ENCODE results near the gene FAM219A.

Gene FAM219A

DNA sequence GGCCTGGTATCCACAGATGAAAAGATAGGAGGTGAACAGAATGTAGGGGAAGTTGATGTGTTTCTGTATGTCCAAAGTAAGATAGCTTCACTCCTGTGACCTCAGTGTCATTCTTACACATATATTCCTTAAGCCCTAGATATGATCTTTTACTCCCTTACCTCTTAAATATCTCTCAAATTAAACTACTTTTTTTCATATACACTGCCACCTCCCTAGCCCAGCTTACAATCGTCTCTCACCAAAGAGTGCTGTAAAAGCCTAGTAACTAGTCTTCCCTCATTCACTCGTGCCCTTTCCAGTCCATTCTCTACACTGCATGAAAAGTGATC lies 5.5 kb upstream of the FAM219A start:
- Histone ChIP-seq H3K9me3 (ENCODE audit: control insufficient read depth, insufficient read depth, low read depth, low read length) (no peaks in the 10 kb centered on the region), H3K36me3 (ENCODE audit: control insufficient read depth in 2 of 2, insufficient read depth in 1 of 2, low read length in 2 of 2) (no peaks in the 10 kb centered on the region), H3K4me1 (ENCODE audit: control insufficient read depth, insufficient read depth, low read length) (peaks cover 1% of the 10 kb centered on the region; the same call in 1 of the 2 replicates), H3K27ac (ENCODE audit: extremely low read depth, low read depth, low read length) (no peak overlapping the region), H3K4me3 (ENCODE audit: low read depth, low read length) (no peak overlapping the region)
- TF ChIP-seq ZNF843 (tag by site-specific recombination; IDR thresholded peaks at IDR 0.05) (no peak), ZNF132 (tag by site-specific recombination; IDR thresholded peaks at IDR 0.05; ENCODE audit: borderline replicate concordance) (no peak), ZNF23 (tag by site-specific recombination; IDR thresholded peaks at IDR 0.05; ENCODE audit: borderline replicate concordance) (no peak), SP7 (tag by site-specific recombination; IDR thresholded peaks at IDR 0.05) (peak; percentile 2; the same call in 1 of the 2 replicates)
- TF ChIP-seq, protein P1, sequence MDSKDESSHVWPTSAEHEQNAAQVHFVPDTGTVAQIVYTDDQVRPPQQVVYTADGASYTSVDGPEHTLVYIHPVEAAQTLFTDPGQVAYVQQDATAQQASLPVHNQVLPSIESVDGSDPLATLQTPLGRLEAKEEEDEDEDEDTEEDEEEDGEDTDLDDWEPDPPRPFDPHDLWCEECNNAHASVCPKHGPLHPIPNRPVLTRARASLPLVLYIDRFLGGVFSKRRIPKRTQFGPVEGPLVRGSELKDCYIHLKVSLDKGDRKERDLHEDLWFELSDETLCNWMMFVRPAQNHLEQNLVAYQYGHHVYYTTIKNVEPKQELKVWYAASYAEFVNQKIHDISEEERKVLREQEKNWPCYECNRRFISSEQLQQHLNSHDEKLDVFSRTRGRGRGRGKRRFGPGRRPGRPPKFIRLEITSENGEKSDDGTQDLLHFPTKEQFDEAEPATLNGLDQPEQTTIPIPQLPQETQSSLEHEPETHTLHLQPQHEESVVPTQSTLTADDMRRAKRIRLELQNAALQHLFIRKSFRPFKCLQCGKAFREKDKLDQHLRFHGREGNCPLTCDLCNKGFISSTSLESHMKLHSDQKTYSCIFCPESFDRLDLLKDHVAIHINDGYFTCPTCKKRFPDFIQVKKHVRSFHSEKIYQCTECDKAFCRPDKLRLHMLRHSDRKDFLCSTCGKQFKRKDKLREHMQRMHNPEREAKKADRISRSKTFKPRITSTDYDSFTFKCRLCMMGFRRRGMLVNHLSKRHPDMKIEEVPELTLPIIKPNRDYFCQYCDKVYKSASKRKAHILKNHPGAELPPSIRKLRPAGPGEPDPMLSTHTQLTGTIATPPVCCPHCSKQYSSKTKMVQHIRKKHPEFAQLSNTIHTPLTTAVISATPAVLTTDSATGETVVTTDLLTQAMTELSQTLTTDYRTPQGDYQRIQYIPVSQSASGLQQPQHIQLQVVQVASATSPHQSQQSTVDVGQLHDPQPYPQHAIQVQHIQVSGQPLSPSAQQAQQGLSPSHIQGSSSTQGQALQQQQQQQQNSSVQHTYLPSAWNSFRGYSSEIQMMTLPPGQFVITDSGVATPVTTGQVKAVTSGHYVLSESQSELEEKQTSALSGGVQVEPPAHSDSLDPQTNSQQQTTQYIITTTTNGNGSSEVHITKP (tag by site-specific recombination; IDR thresholded peaks at IDR 0.05), result peak; percentile 97
- ChIA-PET CTCF (interaction anchor here (2.8 to 3.0 kb wide), 2 partner anchors 37 to 60 kb away, joined by 16 read pairs; no protein-coding TSS in a partner anchor), POLR2A (no interaction called here)

DNA sequence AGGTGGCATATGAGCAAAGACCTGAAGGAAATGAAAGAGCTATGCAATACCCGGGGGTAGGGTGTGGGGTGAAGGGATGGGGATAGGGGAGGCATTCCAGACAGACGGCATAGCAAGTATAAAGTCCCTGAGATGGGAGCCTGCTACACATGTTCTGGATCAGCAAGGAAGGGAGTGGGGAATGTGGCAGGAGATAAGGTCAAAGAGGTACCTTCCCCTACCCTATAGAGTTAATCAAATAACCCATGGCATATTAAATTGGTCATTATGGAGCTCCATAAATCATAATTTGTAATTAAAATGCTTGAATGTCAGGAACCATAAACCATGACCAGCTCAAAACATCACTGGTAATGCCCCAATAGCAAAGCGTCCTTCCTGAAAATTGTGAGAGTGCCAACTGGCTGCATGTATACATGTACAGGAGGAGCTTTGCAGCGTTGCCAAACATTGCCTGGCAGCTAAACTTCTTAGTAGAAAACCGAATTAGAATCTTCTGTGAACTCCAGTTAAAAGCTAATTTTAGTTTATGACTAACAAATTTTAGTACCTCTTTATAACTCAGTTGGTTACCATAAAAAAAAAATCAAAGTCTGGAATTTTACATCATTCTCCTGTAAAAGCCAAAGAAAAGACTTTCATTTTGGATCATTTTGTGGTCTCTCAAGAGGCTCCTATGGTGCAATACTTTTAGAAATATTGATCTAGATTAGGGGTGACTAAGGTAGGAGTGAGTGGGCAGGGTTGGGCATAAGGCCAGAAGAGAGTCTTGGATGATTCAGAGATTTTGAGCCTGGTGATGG lies 4.9 kb upstream of the FAM219A start:
- Histone ChIP-seq H3K9me3 (ENCODE audit: control insufficient read depth, insufficient read depth, low read depth, low read length) (no peaks in the 10 kb centered on the region), H3K4me1 (ENCODE audit: control insufficient read depth, insufficient read depth, low read length) (peaks cover 2% of the 10 kb centered on the region; the same call in 1 of the 2 replicates), H3K27ac (ENCODE audit: extremely low read depth, low read depth, low read length) (no peak overlapping the region), H3K4me3 (ENCODE audit: low read depth, low read length) (no peak overlapping the region), H3K36me3 (ENCODE audit: control insufficient read depth in 2 of 2, insufficient read depth in 1 of 2, low read length in 2 of 2) (no peaks in the 10 kb centered on the region)
- POLR2A ChIA-PET, result no interaction called here
- CTCF ChIA-PET, result interaction anchor here (0.6 to 3.0 kb wide), 5 partner anchors 32 to 390 kb away, joined by 3 to 16 read pairs (median 4); no protein-coding TSS in a partner anchor
- TF ChIP-seq ZBTB20 (tag by site-specific recombination; IDR thresholded peaks at IDR 0.05) (no peak), ZNF366 (tag by site-specific recombination; conservative IDR thresholded peaks at IDR 0.05) (peak; percentile 44), ZFHX2 (tag by site-specific recombination; conservative IDR thresholded peaks at IDR 0.05) (peak; percentile 66), KLF8 (tag by site-specific recombination; IDR thresholded peaks at IDR 0.05) (no peak), ZNF202 (tag by site-specific recombination; IDR thresholded peaks at IDR 0.05; ENCODE audit: borderline replicate concordance) (no peak), ZNF121 (tag by site-specific recombination; IDR thresholded peaks at IDR 0.05) (no peak), SP7 (tag by site-specific recombination; IDR thresholded peaks at IDR 0.05) (peak; percentile 32; the same call in 1 of the 2 replicates), INSM2 (tag by site-specific recombination; IDR thresholded peaks at IDR 0.05) (no peak), ZNF114 (tag by site-specific recombination; IDR thresholded peaks at IDR 0.05) (no peak), ZNF704 (tag by site-specific recombination; IDR thresholded peaks at IDR 0.05) (no peak), ZBTB21 (tag by site-specific recombination; IDR thresholded peaks at IDR 0.05) (peak; percentile 50; the same call in 1 of the 2 replicates), ZNF335 (tag by site-specific recombination; conservative IDR thresholded peaks at IDR 0.05) (peak; percentile 35; the same call in 1 of the 2 replicates), ZBTB17 (tag by site-specific recombination; IDR thresholded peaks at IDR 0.05) (no peak)
- TF ChIP-seq, protein P2, sequence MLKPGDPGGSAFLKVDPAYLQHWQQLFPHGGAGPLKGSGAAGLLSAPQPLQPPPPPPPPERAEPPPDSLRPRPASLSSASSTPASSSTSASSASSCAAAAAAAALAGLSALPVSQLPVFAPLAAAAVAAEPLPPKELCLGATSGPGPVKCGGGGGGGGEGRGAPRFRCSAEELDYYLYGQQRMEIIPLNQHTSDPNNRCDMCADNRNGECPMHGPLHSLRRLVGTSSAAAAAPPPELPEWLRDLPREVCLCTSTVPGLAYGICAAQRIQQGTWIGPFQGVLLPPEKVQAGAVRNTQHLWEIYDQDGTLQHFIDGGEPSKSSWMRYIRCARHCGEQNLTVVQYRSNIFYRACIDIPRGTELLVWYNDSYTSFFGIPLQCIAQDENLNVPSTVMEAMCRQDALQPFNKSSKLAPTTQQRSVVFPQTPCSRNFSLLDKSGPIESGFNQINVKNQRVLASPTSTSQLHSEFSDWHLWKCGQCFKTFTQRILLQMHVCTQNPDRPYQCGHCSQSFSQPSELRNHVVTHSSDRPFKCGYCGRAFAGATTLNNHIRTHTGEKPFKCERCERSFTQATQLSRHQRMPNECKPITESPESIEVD (tag by site-specific recombination; IDR thresholded peaks at IDR 0.05), result 0 out of 2 replicates have a peak, but pooled peaks have one; percentile 39
- TF ChIP-seq, protein P3, sequence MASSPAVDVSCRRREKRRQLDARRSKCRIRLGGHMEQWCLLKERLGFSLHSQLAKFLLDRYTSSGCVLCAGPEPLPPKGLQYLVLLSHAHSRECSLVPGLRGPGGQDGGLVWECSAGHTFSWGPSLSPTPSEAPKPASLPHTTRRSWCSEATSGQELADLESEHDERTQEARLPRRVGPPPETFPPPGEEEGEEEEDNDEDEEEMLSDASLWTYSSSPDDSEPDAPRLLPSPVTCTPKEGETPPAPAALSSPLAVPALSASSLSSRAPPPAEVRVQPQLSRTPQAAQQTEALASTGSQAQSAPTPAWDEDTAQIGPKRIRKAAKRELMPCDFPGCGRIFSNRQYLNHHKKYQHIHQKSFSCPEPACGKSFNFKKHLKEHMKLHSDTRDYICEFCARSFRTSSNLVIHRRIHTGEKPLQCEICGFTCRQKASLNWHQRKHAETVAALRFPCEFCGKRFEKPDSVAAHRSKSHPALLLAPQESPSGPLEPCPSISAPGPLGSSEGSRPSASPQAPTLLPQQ (tag by site-specific recombination; IDR thresholded peaks at IDR 0.05), result 0 out of 2 replicates have a peak, but pooled peaks have one; percentile 36

Measured in HEK293 (cell line).